SH-SY5Y (cell line): Measurements from ENCODE around the gene MUC20.

Experiments used
- GATA2 ChIP-seq: IDR thresholded peaks from 2 replicates; pipeline ENCODE4 v1.6.1; 2011; ENCODE audit warnings: mild to moderate bottlenecking, low read depth, low read length
- GATA3 ChIP-seq: IDR thresholded peaks from 2 replicates; pipeline ENCODE4 v1.6.1; 2011; ENCODE audit warnings: low read depth, mild to moderate bottlenecking, low read length, moderate library complexity

DNA sequence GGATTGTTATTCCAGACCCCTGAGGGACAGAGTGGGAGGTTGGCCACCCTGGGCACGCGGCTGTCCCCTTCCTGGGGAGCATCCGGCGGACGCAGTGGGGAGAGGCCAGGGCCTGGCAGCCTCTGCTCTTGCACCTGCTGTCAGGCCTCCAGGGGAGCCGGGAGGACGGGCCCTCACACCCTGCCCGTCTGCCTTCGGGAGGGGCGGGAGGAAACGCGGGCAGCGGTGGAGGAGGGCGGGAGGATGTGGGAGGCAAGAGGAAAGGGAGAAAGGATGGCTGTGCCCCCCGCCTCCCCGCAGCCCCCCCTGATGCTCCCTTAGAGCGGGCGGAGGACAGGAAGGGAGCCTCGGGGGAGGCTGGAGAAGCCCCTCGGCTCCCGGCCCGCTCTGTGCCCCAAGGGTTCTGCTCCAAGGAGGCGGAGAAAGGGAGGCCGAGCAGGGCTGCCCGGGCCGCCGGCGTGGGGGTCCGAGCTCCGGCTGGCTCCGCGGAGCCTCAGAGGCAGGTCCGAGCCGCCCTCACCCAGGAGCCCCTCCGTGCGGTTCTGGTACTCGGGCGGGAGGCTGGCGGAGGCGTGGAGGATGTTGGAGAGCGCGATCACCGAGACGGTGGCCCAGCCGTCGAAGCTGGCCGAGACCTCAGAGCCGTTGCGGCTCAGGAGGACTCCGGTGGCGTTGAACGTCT, 40.9 kb downstream of the MUC20 start:
- TF ChIP-seq GATA3 (no peak), GATA2 (no peak)
